ENCODE measurements around the gene ZNF516.

ZNF516 gene

GRCh38 chr18:76465630-76466409 is 29.2 kb downstream of the ZNF516 start:
- no peak for DNase-seq

- DNase-seq = no peak
Observed at GRCh38 chr18:76464281-76465259, 30.5 kb downstream of the ZNF516 start.

GRCh38 chr18:76463872-76464271 is 31.2 kb downstream of the ZNF516 start:
- no peak for DNase-seq

DNA sequence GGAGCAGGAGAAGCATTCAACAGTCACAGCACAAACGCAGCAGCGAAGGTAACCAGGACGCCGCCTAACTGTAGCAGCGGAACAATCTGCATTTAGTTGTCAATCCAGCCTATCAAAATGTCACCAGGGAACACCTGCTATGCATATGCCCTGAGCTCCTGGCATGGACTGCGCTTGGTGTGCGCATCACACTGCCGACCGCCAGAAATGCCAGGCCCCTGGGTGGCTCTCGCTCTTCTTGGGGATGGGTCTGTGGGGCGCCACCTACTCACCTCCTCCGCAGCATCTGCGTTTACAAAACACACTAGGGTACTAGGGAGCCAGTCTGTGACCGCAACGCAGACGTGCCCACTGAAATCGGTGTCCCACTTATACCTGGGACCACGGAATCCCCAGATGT is 31.7 kb downstream of the ZNF516 start:
- DNase-seq = no peak

DNA sequence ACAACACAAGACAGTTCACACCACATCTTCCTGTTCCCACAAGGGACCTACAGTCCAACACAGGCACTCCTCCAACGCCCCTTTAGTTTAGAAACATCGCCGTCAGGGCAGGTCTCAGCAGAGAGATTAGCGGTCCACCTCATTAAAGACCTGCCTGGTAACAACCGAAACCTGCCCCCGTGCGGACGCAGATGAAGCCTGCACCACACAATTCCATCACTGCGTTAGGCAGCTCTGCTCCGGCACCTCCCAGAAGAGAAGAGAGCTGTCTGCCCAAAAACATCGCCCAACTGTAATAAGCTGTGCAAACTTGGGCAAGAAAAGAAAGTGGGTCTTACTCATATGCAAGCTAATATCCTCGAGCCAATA is 32.7 kb downstream of the ZNF516 start:
- no peak for DNase-seq

GRCh38 chr18:76461692-76462325 is 33.2 kb downstream of the ZNF516 start:
- no peak for DNase-seq

- no peak for DNase-seq
Observed at GRCh38 chr18:76461148-76461547, 33.9 kb downstream of the ZNF516 start.

- no peak for DNase-seq
Observed at GRCh38 chr18:76460482-76460881, 34.6 kb downstream of the ZNF516 start.

DNA sequence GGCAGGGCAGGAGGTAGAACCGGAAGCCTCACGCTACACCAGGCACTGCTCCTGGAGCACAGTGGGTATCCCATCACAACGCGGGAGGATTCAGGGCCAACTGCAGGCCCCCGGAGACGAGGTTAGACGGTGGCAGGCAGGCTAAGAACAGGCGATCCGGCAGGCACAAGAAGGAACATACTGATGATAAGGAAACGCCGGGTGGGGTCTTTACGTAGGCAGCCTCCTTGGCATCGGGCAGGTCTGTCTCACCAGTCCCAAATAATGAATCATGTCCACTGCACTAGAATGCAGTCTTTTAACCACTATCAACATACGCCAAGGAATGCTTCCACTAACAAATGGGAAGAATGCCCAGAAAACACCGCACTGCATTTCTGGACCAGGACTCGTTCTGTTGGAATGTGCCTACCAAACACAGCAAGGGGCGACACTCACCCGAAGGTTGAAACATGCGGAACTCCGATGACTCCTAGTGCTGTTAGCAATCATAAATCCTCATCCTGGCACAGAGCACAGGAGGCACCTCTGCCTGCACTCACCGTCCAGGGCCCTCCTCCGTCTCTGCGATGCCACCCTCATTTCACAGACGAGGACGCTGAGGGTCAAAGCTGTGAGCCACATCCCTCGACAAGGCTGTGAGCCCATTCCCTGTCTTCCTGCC is 35.2 kb downstream of the ZNF516 start:
- DNase-seq = no peak

DNA sequence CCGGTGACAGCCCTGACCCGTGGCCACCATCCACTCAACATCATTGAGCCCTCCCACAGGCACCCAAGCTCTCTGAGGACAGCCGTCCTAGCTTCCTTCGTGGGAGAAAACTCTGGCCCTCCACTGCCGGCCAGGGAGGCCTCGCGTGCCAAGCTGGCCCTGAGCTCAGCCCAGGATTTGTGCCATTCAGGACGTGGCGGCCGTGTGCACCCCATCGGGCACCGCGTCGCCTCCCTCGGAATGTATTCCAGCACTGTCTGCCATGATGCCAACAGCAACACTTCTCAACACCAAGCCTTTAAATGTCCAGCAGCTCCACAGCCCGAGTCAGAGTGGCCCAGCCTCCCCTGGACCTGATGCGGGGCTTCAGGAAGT is 35.7 kb downstream of the ZNF516 start:
- no peak for DNase-seq

GRCh38 chr18:76458522-76459311 is 36.3 kb downstream of the ZNF516 start:
- no peak for DNase-seq

GRCh38 chr18:76457957-76458356 is 37.1 kb downstream of the ZNF516 start:
- no peak for DNase-seq

- DNase-seq = no peak
Observed at GRCh38 chr18:76457475-76457874, 37.6 kb downstream of the ZNF516 start.

DNA sequence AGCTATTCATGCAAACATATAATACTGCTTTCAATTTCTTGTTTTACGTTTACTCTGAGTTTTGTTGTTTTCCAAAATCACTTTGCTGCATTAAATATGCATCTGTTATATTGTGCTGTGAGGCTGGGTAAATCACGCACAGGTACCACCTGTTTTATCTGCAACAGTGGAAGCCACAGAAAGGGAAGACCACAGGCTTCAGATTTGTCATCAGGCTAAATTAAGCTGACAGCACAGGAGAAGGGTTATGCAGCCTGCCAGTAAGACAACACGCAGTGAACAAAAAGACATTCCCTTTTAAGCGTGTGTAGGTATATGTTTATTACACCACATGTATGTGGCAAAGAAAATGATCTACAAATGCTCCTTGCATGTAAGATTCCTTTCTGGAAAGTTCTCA is 38.2 kb downstream of the ZNF516 start:
- DNase-seq = no peak

DNA sequence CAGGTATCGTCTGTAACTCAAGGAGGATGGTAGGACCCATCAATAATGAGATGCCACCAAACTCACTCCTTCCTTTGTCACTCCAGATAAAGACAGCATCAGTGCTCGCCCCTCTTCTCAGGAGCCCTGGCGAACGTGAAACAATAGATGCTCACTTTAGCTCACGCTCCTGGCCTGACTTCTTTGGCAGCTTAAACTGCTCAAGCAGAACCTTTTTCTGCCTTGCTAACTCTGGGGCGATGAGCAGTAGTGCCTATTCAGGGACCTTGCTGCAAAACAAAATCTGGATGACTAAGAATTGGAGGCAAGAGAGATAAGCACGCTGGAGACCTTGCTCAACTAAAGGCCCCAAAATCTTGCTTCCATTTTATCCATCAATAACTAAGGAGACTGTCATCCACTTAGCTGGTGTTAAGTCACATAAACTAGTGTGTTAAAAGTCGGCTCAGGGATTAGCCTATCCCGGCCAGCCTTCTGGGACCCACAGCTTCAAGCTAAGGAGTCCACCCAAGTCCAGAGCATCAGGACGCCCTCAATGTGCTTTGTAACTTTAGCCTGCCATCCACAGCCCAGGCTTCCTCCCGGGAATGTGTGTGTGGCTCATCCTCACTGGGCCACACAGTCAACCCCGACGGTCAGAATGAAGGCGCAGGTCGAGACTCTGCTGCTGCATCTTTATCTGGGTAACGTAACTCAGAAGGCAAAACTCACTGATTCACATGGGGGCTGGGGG is 38.9 kb downstream of the ZNF516 start:
- DNase-seq = no peak

DNA sequence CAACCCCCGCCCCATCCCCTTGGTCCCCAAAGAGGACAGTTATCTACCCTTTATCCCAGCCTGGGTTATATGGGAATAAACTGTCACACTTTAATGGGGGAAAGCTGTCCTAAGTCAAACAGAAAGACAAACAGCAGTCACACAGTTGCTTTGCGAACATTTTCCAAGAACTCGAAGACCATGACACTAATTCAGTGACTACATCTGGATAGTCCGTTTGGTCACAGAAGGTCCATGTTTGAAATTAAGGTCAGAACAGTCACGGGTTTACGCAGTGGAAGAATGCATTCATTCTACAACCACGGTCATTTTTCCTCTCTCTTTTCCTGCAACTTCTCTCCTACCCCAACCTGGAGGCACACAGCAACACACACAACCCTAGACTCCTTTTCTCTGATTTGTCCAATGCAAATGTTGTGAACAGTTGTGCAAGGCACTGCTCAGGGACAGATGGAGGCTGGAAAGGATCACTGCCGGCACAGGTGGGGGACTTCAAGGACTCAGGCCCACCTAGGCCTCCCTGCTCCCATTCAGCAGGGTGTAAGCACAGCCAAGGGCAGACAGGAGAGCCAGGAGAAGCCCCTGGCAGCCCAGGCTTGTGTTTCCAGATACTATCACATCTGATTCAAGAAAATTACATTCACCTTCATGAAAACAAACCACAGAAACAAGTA is 39.9 kb downstream of the ZNF516 start:
- DNase-seq = no peak

GRCh38 chr18:76454418-76454817 is 40.6 kb downstream of the ZNF516 start:
- DNase-seq = no peak

- no peak for DNase-seq
Observed at GRCh38 chr18:76453932-76454331, 41.1 kb downstream of the ZNF516 start.

GRCh38 chr18:76453057-76453561 is 41.9 kb downstream of the ZNF516 start:
- no peak for DNase-seq

GRCh38 chr18:76452357-76452756 is 42.7 kb downstream of the ZNF516 start:
- no peak for DNase-seq

All from stimulated activated CD4-positive, alpha-beta T cell treated with anti-CD3 and anti-CD28 coated beads, Interleukin-4, amount 100 ng/mL, for 1 hour (primary cell).